SK-N-MC (cell line): ENCODE results near the gene JADE2.

Experiments
- DNase-seq: peaks from one replicate; pipeline ENCODE4 v3.0.0-alpha.2; 2011; ENCODE audit warnings: low read depth, low spot score
- H3K27ac ChIP-seq: fragments of 200-600 bp; sonication (generic); 2 replicates; pipeline ENCODE4 v1.5.1; 2016; ENCODE audit warnings: mixed run types
- H3K36me3 ChIP-seq: fragments of 200-600 bp; sonication (generic); 2 replicates; pipeline ENCODE4 v1.6.1; 2017; ENCODE audit warnings: antibody characterized with exemption, low read length, mixed read lengths; ENCODE audit not compliant: insufficient read depth
- H3K4me3 ChIP-seq: fragments of 200-600 bp; sonication (generic); 2 replicates; pipeline ENCODE4 v1.5.1; 2016
- H3K9ac ChIP-seq: fragments of 200-600 bp; sonication (generic); 2 replicates; pipeline ENCODE4 v1.8.0; 2017; ENCODE audit warnings: mixed run types, mixed read lengths; ENCODE audit not compliant: insufficient read length
- H3K9me3 ChIP-seq: fragments of 200-600 bp; sonication (generic); 2 replicates; pipeline ENCODE4 v1.6.1; 2017; ENCODE audit warnings: low read depth, mild to moderate bottlenecking, antibody characterized with exemption, low read length, moderate library complexity, mixed read lengths
- EZH2 ChIP-seq: fragments of 200-600 bp; sonication (generic); IDR thresholded peaks from one replicate; pipeline ENCODE4 v1.6.1; 2017; ENCODE audit warnings: antibody characterized with exemption
- FOXP2 ChIP-seq: optimal IDR thresholded peaks from 2 replicates; pipeline ENCODE3; 2011; ENCODE audit warnings: mild to moderate bottlenecking, moderate library complexity; ENCODE audit not compliant: insufficient read depth; ENCODE audit errors: extremely low read length, control extremely low read depth
- POLR2AphosphoS5 ChIP-seq: IDR thresholded peaks from 2 replicates; pipeline ENCODE4 v1.6.1; 2012; ENCODE audit warnings: mild to moderate bottlenecking, low read depth, low read length, borderline replicate concordance

The JADE2 gene

GRCh38 chr5:134620634-134621033 lies 95.2 kb downstream of the JADE2 start:
- no peak overlapping the region for H3K9ac ChIP-seq
- H3K9me3 ChIP-seq = no peaks in the 10 kb centered on the region
- no peak overlapping the region for H3K4me3 ChIP-seq
- H3K27ac ChIP-seq = no peak overlapping the region
- TF ChIP-seq FOXP2 (no peak), EZH2 (no peak), POLR2AphosphoS5 (no peak)
- no peak for DNase-seq
- peaks cover 21% of the 10 kb centered on the region for H3K36me3 ChIP-seq

- H3K36me3 ChIP-seq = peaks cover 11% of the 10 kb centered on the region
These were observed 100.1 kb downstream of the JADE2 start for GRCh38 chr5:134625559-134625958.

GRCh38 chr5:134626369-134627014 lies 101.0 kb downstream of the JADE2 start:
- peak; percentile 42 for DNase-seq
- Histone ChIP-seq H3K36me3 (peaks cover 5% of the 10 kb centered on the region), H3K4me3 (no peak overlapping the region), H3K27ac (no peak overlapping the region), H3K9ac (no peak overlapping the region), H3K9me3 (no peaks in the 10 kb centered on the region)
- TF ChIP-seq POLR2AphosphoS5 = no peak
- no peak for TF ChIP-seq FOXP2
- TF ChIP-seq EZH2 = no peak

More at GRCh38 chr5:134625559-134625958, 100.1 kb downstream of the JADE2 start:
- TF ChIP-seq FOXP2 (no peak), EZH2 (no peak), POLR2AphosphoS5 (no peak)
- no peak for DNase-seq
- H3K4me3 ChIP-seq = no peak overlapping the region
- H3K9ac ChIP-seq = no peak overlapping the region
- H3K9me3 ChIP-seq = no peaks in the 10 kb centered on the region
- H3K27ac ChIP-seq = no peak overlapping the region
